A673 (cell line): ENCODE data around the gene NTRK1. TPM values are rescaled to one million over a fixed set of nuclear protein-coding genes. Genes with fewer than 3 reads are reported as not detected.

Experiments
- BruUV-seq: library from RNA; stranded (reverse); fragments of 400-500 nt; replicated peaks from 2 replicates; lab custom pipeline; 2021; lab: Mats Ljungman, UMichigan
- CTCF ChIA-PET: fragments of 300-600 bp; sonication (Branson Sonifier 250); formaldehyde crosslinking; loops from one replicate; lab custom pipeline; 2022; ENCODE audit warnings: antibody characterized with exemption; lab: Charles Lee
- POLR2A ChIA-PET: fragments of 300-600 bp; sonication (Branson Sonifier 250); formaldehyde crosslinking; loops from one replicate; lab custom pipeline; 2022; ENCODE audit warnings: antibody characterized with exemption; ENCODE audit not compliant: low non-redundant PET; lab: Charles Lee
- DNase-seq: peaks from one replicate; pipeline ENCODE4 v3.0.0-alpha.2; 2015; ENCODE audit warnings: low spot score
- H3K27ac ChIP-seq: fragments of 200-600 bp; sonication (generic); 2 replicates; pipeline ENCODE4 v1.5.1; 2016; ENCODE audit warnings: mixed run types, low read depth, mild to moderate bottlenecking, mixed read lengths, antibody characterized with exemption, low read length; ENCODE audit not compliant: poor library complexity, severe bottlenecking
- H3K27me3 ChIP-seq: fragments of 200-600 bp; sonication (generic); replicated peaks from 2 replicates; pipeline ENCODE4 v1.6.1; 2017; ENCODE audit warnings: mixed run types, low read depth, mild to moderate bottlenecking, mixed read lengths, antibody characterized with exemption, low read length; ENCODE audit not compliant: insufficient read depth, poor library complexity
- H3K36me3 ChIP-seq: fragments of 200-600 bp; sonication (generic); 2 replicates; pipeline ENCODE4 v1.6.1; 2016; ENCODE audit warnings: mixed run types, mild to moderate bottlenecking, mixed read lengths, antibody characterized with exemption, low read length; ENCODE audit not compliant: insufficient read depth, poor library complexity, severe bottlenecking
- H3K4me1 ChIP-seq: fragments of 200-600 bp; sonication (generic); 2 replicates; pipeline ENCODE4 v1.6.1; 2017; ENCODE audit warnings: mixed run types, mild to moderate bottlenecking, mixed read lengths, antibody characterized with exemption, low read length; ENCODE audit not compliant: insufficient read depth, poor library complexity, severe bottlenecking
- H3K4me3 ChIP-seq: fragments of 200-600 bp; sonication (generic); 2 replicates; pipeline ENCODE4 v1.5.1; 2016; ENCODE audit warnings: low read depth, mixed run types, mild to moderate bottlenecking, mixed read lengths, low read length; ENCODE audit not compliant: poor library complexity, severe bottlenecking
- H3K9me3 ChIP-seq: fragments of 200-600 bp; sonication (generic); 2 replicates; pipeline ENCODE4 v1.6.1; 2016; ENCODE audit warnings: mixed run types, low read depth, mild to moderate bottlenecking, mixed read lengths, antibody characterized with exemption, low read length; ENCODE audit not compliant: poor library complexity, severe bottlenecking
- CTCF ChIP-seq: fragments of 300-800, 200-600 bp; sonication (generic); conservative IDR thresholded peaks from 2 replicates; pipeline ENCODE4 v1.5.1; 2017; ENCODE audit warnings: low read depth, mild to moderate bottlenecking, antibody characterized with exemption, low read length, moderate library complexity, mixed read lengths
- EZH2 ChIP-seq: fragments of 200-600 bp; sonication (generic); IDR thresholded peaks from 2 replicates; pipeline ENCODE4 v1.6.1; 2017; ENCODE audit warnings: borderline replicate concordance, low read depth, mild to moderate bottlenecking, mixed read lengths, antibody characterized with exemption, low read length; ENCODE audit not compliant: poor library complexity, severe bottlenecking
- intact Hi-C: fragments of 100-400 bp; cut with micrococcal nuclease; formaldehyde crosslinking; loops from one replicate; pipeline ENCODE4 v1.10.0; 2022; ENCODE audit not compliant: unreplicated experiment
- total RNA-seq: library from RNA; stranded (reverse); gene quantifications from 2 replicates; pipeline ENCODE4 v1.2.3, GENCODE V29; 2021

The NTRK1 gene
- total RNA-seq, 1 experiment from 2014 or later, result 5.1 TPM

GRCh38 chr1:156895455-156895812, 34.8 kb downstream of the NTRK1 start:
- DNase-seq, result no peak
- Histone ChIP-seq H3K36me3 (no peaks in the 10 kb centered on the region), H3K27ac (no peak overlapping the region), H3K9me3 (no peaks in the 10 kb centered on the region), H3K27me3 (no peaks in the 10 kb centered on the region), H3K4me3 (no peak overlapping the region), H3K4me1 (no peaks in the 10 kb centered on the region)
- intact Hi-C loops, result loop anchor here (10.0 kb wide), 1 partner anchor 259 kb away; no protein-coding TSS in a partner anchor
- POLR2A ChIA-PET, result no interaction called here
- BruUV-seq, result no TSS peak
- CTCF ChIA-PET, result no interaction called here
- TF ChIP-seq CTCF, result no peak
- no peak for TF ChIP-seq EZH2

- Histone ChIP-seq H3K4me1 (no peaks in the 10 kb centered on the region), H3K27ac (no peak overlapping the region), H3K9me3 (no peaks in the 10 kb centered on the region), H3K4me3 (no peak overlapping the region), H3K36me3 (no peaks in the 10 kb centered on the region), H3K27me3 (no peaks in the 10 kb centered on the region)
- no peak for TF ChIP-seq CTCF
- no peak for TF ChIP-seq EZH2
- no TSS peak for BruUV-seq
- intact Hi-C loops, result loop anchor here (10.0 kb wide), 1 partner anchor 259 kb away; no protein-coding TSS in a partner anchor
- POLR2A ChIA-PET, result no interaction called here
- CTCF ChIA-PET, result no interaction called here
- DNase-seq, result no peak
Observed at GRCh38 chr1:156895927-156896326, 35.3 kb downstream of the NTRK1 start.

DNA sequence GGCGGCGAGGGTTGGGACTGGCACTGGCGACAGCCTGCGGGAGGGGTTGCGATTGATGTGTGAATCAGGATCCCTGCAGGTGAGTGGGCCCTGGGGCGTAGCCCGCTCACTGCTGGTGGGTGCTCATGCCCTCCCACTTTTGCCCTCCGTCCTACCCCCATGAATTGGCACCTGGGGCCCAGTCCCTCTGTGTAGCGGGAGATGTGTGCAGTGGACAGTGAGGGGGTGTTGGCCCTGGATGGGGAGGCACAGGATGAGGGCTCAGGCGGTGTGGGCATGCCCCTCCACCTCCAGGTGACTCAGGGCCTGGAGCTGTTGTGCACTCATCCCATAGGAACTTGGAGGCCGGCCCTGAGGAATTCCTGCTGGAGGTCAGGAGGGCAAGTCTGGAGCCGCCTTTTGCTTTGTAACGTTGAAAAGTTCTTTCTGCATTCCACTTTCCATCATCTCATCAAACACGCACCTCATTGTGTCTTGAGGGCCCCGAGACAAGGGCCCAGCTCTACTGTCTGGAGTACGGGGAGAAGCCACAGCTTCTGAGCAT, 35.9 kb downstream of the NTRK1 start:
- Histone ChIP-seq H3K9me3 (no peaks in the 10 kb centered on the region), H3K4me1 (no peaks in the 10 kb centered on the region), H3K27ac (no peak overlapping the region), H3K4me3 (no peak overlapping the region), H3K36me3 (no peaks in the 10 kb centered on the region), H3K27me3 (no peaks in the 10 kb centered on the region)
- DNase-seq, result no peak
- POLR2A ChIA-PET, result no interaction called here
- intact Hi-C loops, result loop anchor here (10.0 kb wide), 1 partner anchor 258 kb away; no protein-coding TSS in a partner anchor
- TF ChIP-seq EZH2 (no peak), CTCF (no peak)
- CTCF ChIA-PET, result no interaction called here
- BruUV-seq, result no TSS peak
